Suprapubic skin (tissue), 3 donors: ENCODE measurements around the gene DDX21.

Experiments
- EP300 ChIP-seq: sonication (generic); formaldehyde crosslinking; IDR thresholded peaks from one replicate; pipeline ENCODE4 v1.6.1; 2017; ENCODE audit warnings: antibody characterized with exemption
- POLR2A ChIP-seq, 2 donors: fragments of 450-650 bp; IDR thresholded peaks; one replicate each; pipeline ENCODE4 v1.6.1; 2017; ENCODE audit warnings: antibody characterized with exemption in 2 of 2, mild to moderate bottlenecking in 2 of 2, moderate library complexity in 2 of 2
- TF ChIP-seq, protein P1 (sequence below), 2 donors: fragments of 200-600 bp in 1 of 2; fragments of 450-650 bp in 1 of 2; sonication (generic) in 1 of 2; IDR thresholded peaks; one replicate each; pipeline ENCODE4 v1.5.1; 2016 to 2019; ENCODE audit warnings: antibody characterized with exemption in 2 of 2, mild to moderate bottlenecking in 1 of 2, moderate library complexity in 1 of 2

DNA sequence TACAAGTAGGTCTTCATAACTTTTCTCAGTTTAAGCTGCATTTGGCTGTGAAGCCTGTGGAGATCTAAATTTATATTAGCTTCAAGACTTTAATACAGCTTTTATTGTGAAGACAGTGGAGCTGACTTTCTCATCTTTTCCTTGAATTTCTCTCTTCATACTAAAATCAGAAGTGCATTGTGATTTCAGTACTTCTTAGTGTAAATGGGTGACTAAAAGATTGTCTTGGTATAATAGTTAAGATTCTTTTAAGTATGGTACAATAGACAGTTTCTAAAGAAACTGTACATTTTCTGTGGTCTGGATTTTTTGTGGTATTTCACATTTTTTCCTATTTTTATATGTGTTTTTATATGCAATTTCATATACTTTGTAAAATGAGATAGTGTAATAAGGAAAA lies 21.0 kb upstream of the DDX21 start:
- TF ChIP-seq, protein P1, sequence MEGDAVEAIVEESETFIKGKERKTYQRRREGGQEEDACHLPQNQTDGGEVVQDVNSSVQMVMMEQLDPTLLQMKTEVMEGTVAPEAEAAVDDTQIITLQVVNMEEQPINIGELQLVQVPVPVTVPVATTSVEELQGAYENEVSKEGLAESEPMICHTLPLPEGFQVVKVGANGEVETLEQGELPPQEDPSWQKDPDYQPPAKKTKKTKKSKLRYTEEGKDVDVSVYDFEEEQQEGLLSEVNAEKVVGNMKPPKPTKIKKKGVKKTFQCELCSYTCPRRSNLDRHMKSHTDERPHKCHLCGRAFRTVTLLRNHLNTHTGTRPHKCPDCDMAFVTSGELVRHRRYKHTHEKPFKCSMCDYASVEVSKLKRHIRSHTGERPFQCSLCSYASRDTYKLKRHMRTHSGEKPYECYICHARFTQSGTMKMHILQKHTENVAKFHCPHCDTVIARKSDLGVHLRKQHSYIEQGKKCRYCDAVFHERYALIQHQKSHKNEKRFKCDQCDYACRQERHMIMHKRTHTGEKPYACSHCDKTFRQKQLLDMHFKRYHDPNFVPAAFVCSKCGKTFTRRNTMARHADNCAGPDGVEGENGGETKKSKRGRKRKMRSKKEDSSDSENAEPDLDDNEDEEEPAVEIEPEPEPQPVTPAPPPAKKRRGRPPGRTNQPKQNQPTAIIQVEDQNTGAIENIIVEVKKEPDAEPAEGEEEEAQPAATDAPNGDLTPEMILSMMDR (IDR thresholded peaks at IDR 0.05) = no peak
- TF ChIP-seq POLR2A (IDR thresholded peaks at IDR 0.05) (no peak), EP300 (no peak)
